NCI-H2029 treated with DMSO at 0.1 percent for 48 hours (cell line): ENCODE measurements around the gene SLC6A18.
"Not testable (repeated sequence)": the region's sequence is repeated elsewhere in the genome, so short reads cannot be mapped to it uniquely, and the experiment has no call there.

Experiments used
- DNase-seq: peaks from one replicate; lab custom pipeline; 2025; lab: John Stamatoyannopoulos, UW

The SLC6A18 gene

GRCh38 chr5:1256776-1257175, 31.6 kb downstream of the SLC6A18 start:
- DNase-seq: no peak

DNA sequence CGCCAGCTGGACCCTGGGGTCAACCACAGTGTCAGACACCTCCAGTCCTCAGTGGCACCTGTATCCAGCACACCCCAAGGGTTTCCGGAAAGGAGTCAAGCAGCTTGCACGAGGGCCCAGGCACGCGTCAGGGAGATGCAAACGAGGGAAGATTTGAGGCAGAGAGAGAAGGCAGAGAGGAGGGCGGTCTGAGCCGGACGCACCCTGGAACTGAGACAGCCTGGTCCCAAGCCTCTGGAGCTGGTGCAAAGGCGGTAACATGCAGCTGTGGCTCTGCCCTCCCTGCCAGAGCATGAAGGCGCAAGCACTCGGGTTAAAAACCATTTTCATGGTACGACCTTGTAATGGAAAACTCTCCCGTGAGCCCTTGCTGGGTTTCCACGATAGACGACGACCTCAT, 32.2 kb downstream of the SLC6A18 start:
- DNase-seq: no peak

- no peak for DNase-seq
Observed at GRCh38 chr5:1257841-1258240, 32.7 kb downstream of the SLC6A18 start.

GRCh38 chr5:1259806-1260480, 34.8 kb downstream of the SLC6A18 start:
- no peak for DNase-seq

GRCh38 chr5:1261643-1262042, 36.5 kb downstream of the SLC6A18 start:
- no peak for DNase-seq

- no peak for DNase-seq
Observed at GRCh38 chr5:1262381-1262780, 37.2 kb downstream of the SLC6A18 start.

GRCh38 chr5:1264211-1264610, 39.0 kb downstream of the SLC6A18 start:
- no peak for DNase-seq

DNA sequence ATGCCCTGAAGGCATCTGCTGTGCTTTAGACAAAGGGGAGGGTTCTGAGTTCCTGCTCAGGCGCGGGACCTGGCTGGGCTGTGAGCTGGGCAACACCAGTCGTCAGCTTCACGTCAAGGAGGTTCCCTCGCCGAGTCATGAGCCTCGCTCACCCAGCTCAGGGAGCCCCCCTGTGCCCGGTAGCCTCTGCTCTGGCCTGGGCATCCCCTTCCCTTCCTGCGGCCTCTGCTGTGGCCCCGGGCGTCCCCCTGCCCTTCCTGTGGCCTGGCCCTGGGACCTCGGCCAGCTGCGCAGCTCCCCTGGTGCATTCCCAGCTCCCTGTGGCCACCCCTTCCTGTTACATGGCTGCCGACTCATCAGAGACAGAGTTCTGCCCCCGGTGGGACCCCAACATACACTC, 39.8 kb downstream of the SLC6A18 start:
- no peak for DNase-seq

DNA sequence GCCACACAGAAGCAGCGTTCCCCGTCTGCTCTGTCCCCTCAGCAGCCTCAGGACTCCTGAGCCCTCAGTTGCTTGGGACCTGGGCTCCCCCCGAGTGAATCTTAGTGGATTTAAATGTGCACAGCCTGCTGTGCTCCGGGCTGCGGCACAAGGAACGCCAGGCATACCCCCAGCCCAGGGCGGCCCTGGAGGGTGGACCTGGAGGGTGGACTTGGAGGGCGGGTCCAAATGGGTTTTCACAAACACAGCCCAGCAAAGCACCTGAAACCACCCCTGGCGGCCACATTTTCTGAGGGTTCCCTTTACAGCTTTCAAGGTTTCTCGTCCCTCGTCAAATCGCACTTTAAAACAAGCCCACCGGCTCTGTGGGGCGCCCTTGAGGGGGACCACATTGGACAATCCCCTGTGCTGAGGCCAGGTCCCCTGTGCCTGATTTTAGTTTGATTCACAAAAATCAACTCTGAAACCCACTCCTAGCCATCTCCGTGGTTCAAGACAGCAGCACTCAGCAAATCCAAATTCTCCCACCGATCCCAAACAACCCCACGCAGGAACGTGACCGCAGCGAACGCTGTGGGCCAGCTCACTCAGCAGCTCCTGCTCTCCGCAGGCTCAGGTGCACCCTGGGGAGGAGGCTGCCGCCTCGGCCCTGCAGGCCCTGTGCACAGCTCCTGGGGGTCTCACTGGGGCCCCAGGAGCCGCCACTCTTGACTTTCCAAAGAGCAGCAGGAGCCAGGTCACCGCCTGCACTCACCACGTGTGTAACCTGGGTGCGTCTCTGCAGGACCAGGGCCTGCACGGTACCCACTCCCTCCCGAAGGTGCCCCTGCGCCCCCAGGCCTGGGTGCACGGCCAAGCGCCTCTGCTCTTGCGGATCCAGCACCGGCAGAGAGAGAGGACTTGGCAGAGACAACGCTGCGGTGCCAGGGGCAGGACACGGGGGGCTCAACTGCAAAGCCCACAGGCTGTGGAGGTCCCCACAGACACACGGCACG, 40.6 kb downstream of the SLC6A18 start:
- no peak for DNase-seq

DNA sequence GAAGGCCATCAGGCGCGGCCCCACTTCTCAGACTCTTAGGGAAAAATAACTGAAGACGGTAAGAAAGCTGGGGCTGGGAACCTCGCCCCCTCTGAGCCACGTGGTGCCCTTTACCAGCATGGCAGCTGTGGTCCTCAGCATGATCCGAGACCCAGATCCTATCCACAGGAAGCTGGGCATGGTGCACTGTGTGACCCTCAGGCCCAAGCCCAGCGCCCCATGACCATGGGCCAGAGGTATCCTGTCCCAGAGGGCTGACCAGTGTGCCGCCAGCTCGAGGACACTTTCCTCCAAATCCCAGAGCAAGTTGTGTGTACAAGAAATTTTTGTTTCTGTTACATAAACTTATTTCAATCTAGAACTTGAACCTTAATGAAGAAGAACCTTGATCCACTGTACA, 41.6 kb downstream of the SLC6A18 start:
- no peak for DNase-seq

GRCh38 chr5:1267464-1267863, 42.3 kb downstream of the SLC6A18 start:
- not testable (repeated sequence) for DNase-seq

DNA sequence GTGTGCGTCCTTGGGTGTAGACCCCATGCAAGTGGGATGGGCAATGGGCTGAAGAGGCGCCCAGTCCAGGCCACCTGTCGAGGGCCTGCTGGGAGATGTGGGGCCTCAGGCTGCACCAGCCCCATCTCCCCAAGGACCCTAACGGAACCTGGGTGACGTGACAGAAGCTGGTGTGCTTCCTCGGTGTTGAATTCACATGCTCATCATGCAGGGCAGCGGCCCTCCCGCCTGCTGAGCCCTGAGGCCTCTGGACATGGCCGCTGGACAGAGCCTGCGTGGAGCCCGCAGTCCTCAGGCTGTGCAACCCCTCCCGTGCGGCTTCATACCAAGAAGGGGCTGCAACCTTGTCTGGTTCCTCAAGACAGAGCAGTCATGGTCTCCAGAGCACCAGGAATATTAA, 42.9 kb downstream of the SLC6A18 start:
- DNase-seq: no peak

- DNase-seq: no peak
Observed at GRCh38 chr5:1268666-1269065, 43.5 kb downstream of the SLC6A18 start.

DNA sequence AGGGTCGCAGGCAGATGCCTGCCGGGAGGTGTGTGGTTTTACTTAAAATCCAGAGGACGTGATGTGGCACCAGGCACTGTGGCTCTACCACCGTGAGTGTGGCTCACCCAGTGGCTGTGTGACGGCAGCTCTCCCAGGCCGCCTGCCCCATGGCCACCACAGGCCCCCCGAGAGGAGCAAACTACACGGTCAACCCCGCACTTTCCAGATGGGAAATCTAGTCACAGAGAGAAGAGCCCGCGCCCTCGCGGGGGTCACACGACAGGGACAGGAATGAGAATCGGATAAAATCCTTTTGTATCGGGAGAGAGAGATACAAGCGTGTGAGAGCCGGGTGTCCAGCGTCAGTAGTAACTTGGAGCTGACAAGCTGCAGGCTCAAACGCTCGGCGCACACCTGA, 45.2 kb downstream of the SLC6A18 start:
- no peak for DNase-seq

- DNase-seq: no peak
Observed at GRCh38 chr5:1270933-1271914, 46.0 kb downstream of the SLC6A18 start.

- no peak for DNase-seq
Observed at GRCh38 chr5:1272201-1272600, 47.0 kb downstream of the SLC6A18 start.

- no peak for DNase-seq
Observed at GRCh38 chr5:1273745-1274144, 48.6 kb downstream of the SLC6A18 start.

DNA sequence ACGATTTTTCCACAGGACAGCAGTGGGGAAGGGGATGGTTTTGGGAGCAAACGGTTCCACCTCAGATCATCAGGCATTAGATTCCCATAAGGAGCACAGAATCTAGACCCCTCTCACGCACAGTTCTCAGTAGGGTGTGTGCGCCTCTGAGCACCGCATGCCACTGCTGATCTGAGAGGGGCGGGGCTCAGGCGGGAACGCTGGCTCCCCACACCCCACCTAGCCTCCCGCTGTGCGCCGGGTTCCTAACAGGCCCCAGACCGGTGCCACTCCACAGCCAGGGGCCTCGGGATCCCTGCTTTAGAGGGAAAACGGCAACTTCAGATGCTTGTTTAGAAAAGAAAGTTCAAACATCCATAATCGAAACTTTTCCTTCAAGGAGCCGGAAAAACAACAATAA, 49.3 kb downstream of the SLC6A18 start:
- no peak for DNase-seq

GRCh38 chr5:1275397-1276391, 50.5 kb downstream of the SLC6A18 start:
- DNase-seq: not testable (repeated sequence)

- no peak for DNase-seq
Observed at GRCh38 chr5:1276930-1277329, 51.7 kb downstream of the SLC6A18 start.

- DNase-seq: no peak
Observed at GRCh38 chr5:1277331-1277730, 52.1 kb downstream of the SLC6A18 start.
